ENCODE results near the gene RETREG2.
A peak's percentile ranks its signal among the peaks of the same experiment; 100 is the strongest.

Gene RETREG2

DNA sequence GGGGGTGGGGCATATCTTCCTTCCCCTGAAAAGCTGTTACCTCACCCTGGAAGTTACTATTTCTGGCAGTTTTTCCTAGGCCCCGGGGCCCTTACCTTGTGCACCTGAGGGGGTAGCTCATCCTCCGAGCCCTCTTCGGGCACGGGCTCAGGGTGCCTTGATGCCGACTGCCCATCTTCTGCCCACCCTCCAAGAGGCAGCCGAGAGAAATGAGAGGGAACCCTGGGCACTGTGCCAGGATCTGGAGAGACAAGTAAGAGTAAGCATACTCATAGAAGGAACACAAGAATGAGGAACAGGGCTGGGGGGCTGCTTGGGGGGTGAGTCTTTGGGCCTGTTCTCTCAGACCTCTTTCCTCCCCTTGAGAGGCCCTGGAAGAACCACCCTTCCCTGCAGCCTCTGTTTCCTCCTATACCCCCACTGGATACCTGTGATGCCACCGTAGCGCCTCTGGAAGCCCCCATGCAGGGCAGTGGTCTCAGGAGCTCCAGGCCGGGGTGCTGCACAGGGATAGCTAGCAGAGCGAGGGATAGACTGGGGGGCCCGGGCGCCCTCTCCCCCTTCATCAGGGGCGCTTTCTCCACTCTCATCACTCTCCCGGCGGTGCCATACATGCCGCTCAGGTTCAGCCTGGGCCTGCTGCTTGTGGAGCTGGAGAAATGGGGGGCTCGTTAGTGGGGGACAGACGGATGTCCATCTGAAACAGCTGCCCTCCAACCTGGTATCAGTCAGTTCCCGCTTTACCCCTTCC, 42.8 kb downstream of the RETREG2 start:
- Mint-ChIP-seq H3K36me3 (ENCODE audit: low read depth) (peaks cover 50% of the 10 kb centered on the region), H3K4me3 (no peak overlapping the region), H3K9me3 (no peaks in the 10 kb centered on the region), H3K27ac (no peak overlapping the region), H3K27me3 (ENCODE audit: low read depth) (no peaks in the 10 kb centered on the region), H3K4me1 (ENCODE audit: low read depth) (peaks cover 20% of the 10 kb centered on the region)
- DNase-seq (ENCODE audit: low spot score), result no peak

GRCh38 chr2:219221957-219222518, 44.0 kb downstream of the RETREG2 start:
- no peak overlapping the region for H3K27ac Mint-ChIP-seq
- H3K36me3 Mint-ChIP-seq (ENCODE audit: low read depth), result peaks cover 54% of the 10 kb centered on the region
- no peaks in the 10 kb centered on the region for H3K9me3 Mint-ChIP-seq

DNA sequence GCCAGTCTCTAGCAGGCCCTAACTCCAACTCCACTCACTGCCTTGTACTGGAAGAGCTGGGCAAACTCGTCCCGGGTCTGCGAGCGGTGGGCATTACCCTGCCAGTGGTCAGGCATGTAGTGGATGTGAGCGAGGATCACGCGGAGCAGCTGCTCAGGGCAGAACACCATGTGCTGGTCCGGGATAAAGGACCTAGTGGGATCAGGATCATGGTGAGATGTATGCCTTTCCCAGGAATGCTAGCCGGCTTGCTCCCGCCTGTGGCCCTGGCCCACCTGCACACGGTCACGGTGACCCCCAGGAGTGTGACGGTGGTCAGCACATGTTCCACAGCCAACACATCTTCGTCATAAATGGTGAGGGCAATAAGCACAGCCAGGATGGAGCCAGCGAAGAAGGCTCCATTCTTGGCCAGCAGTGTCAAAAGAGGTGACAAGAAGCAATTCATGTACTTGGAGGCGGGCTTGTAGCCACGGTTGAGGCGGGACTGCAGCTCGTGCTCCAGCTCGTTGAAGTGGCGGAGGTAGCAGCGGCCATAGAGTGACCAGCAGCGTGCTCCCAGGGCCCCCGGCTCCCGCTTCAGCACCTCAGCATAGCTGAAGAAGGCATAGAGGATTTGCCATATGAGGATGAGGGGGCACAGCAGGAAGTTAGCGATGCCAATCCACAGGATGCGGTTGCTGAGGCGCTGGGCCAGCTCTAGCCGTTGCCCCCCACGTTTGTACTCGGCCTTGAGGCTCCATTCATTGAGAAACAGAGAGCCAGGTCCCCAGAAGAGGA, 45.9 kb downstream of the RETREG2 start:
- no peak for DNase-seq (ENCODE audit: low spot score)
- Mint-ChIP-seq H3K27me3 (ENCODE audit: low read depth) (no peaks in the 10 kb centered on the region), H3K9me3 (no peaks in the 10 kb centered on the region), H3K36me3 (ENCODE audit: low read depth) (peaks cover 53% of the 10 kb centered on the region), H3K4me1 (ENCODE audit: low read depth) (peaks cover 24% of the 10 kb centered on the region), H3K27ac (no peak overlapping the region), H3K4me3 (no peak overlapping the region)

More at GRCh38 chr2:219221957-219222518, 44.0 kb downstream of the RETREG2 start:
- Mint-ChIP-seq H3K4me1 (ENCODE audit: low read depth) (peaks cover 18% of the 10 kb centered on the region), H3K27me3 (ENCODE audit: low read depth) (no peaks in the 10 kb centered on the region), H3K4me3 (no peak overlapping the region)
- DNase-seq (ENCODE audit: low spot score), result no peak

DNA sequence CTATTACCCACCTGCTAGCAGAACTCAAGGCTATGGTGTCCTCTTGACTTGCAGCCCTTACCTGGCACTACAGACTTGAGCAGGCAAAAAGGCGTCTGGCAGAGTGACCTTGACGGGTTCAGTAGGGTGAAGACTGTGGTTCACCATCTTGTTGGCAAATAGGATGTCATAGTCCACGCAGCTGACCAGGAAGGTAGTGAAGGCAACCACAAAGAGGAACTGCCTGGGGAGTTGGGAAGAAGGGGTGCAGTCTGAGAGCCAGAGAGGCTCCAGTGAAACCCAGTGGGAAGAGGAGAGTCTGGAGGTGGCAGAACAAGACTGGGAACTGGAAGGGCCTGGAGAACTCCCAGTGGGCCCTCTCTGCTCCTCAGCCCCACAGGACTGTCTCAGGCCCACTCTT, 47.3 kb downstream of the RETREG2 start:
- Mint-ChIP-seq H3K27me3 (ENCODE audit: low read depth) (no peaks in the 10 kb centered on the region), H3K4me1 (ENCODE audit: low read depth) (peaks cover 19% of the 10 kb centered on the region), H3K9me3 (no peaks in the 10 kb centered on the region), H3K36me3 (ENCODE audit: low read depth) (peaks cover 52% of the 10 kb centered on the region), H3K27ac (no peak overlapping the region), H3K4me3 (no peak overlapping the region)
- DNase-seq (ENCODE audit: low spot score), result no peak

GRCh38 chr2:219228041-219228910, 50.2 kb downstream of the RETREG2 start:
- Mint-ChIP-seq H3K27ac (peak overlapping the region; percentile 71), H3K36me3 (ENCODE audit: low read depth) (peaks cover 56% of the 10 kb centered on the region), H3K9me3 (no peaks in the 10 kb centered on the region), H3K27me3 (ENCODE audit: low read depth) (no peaks in the 10 kb centered on the region), H3K4me1 (ENCODE audit: low read depth) (peaks cover 33% of the 10 kb centered on the region), H3K4me3 (peak overlapping the region; percentile 90)
- DNase-seq (ENCODE audit: low spot score), result no peak

DNA sequence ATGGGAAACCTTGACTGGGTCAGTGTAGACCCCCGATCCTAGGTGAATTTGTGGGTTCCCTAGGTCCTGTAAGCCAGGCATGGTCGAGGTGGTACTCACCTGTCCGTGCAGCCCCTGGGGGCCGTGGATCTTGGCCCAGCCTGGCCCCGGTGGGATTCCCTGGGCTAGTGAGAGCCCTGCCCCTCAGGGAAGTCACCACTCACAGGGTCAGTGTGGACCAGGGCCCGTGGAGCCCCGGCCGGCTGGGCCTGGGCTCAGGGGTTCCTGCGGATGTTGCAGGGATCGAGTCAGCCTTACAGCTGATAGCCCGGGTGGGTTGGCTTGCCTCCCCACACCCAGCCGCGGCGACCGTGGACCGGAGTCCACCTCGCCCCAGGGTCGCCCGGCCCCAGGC, 50.8 kb downstream of the RETREG2 start:
- Mint-ChIP-seq H3K4me3 (peak overlapping the region; percentile 90), H3K4me1 (ENCODE audit: low read depth) (peaks cover 37% of the 10 kb centered on the region), H3K27me3 (ENCODE audit: low read depth) (no peaks in the 10 kb centered on the region), H3K27ac (peak overlapping the region; percentile 71), H3K9me3 (no peaks in the 10 kb centered on the region), H3K36me3 (ENCODE audit: low read depth) (peaks cover 57% of the 10 kb centered on the region)
- DNase-seq (ENCODE audit: low spot score), result no peak

GRCh38 chr2:219229305-219230058, 51.4 kb downstream of the RETREG2 start, which contains the start of the genes ANKZF1 and ATG9A:
TSS of gene ANKZF1 (plus strand) at chr2:219229806. CDS start at chr2:219230258, 452 bp downstream.
TSS of gene ATG9A (minus strand) at chr2:219229636. CDS start at chr2:219228024, 1,612 bp downstream.
- DNase-seq (ENCODE audit: low spot score), result peak; percentile 99
- H3K9me3 Mint-ChIP-seq, result no peaks in the 10 kb centered on the region
- H3K27me3 Mint-ChIP-seq (ENCODE audit: low read depth), result no peaks in the 10 kb centered on the region
- H3K4me3 Mint-ChIP-seq, result peak within 1 kb of the TSS; percentile 92
- H3K27ac Mint-ChIP-seq, result peak within 1 kb of the TSS; percentile 95
- peaks cover 37% of the 10 kb centered on the region for H3K4me1 Mint-ChIP-seq (ENCODE audit: low read depth)
- H3K36me3 Mint-ChIP-seq (ENCODE audit: low read depth), result peaks cover 57% of the 10 kb centered on the region

- peak; percentile 51 for DNase-seq (ENCODE audit: low spot score)
- Mint-ChIP-seq H3K4me3 (peak overlapping the region; percentile 92), H3K36me3 (ENCODE audit: low read depth) (peaks cover 55% of the 10 kb centered on the region), H3K27me3 (ENCODE audit: low read depth) (no peaks in the 10 kb centered on the region), H3K4me1 (ENCODE audit: low read depth) (peaks cover 39% of the 10 kb centered on the region), H3K9me3 (no peaks in the 10 kb centered on the region), H3K27ac (peak overlapping the region; percentile 95)
Observed at GRCh38 chr2:219230059-219230540, 52.0 kb downstream of the RETREG2 start.

- Mint-ChIP-seq H3K4me3 (no peak overlapping the region), H3K4me1 (ENCODE audit: low read depth) (peaks cover 20% of the 10 kb centered on the region), H3K27me3 (ENCODE audit: low read depth) (no peaks in the 10 kb centered on the region), H3K36me3 (ENCODE audit: low read depth) (peaks cover 63% of the 10 kb centered on the region), H3K9me3 (no peaks in the 10 kb centered on the region), H3K27ac (no peak overlapping the region)
- no peak for DNase-seq (ENCODE audit: low spot score)
Observed at GRCh38 chr2:219234331-219234730, 56.3 kb downstream of the RETREG2 start.

All from T-helper 2 cell treated with Interferon-gamma antibody and Interleukin-4, amounts not matched to agents 5 μg/mL and 100 μg/mL, for 36 hours (primary cell).